Superior temporal gyrus (tissue), 1 donor: Measurements from ENCODE around the gene CASP1.
"Not testable (repeated sequence)": the region's sequence is repeated elsewhere in the genome, so short reads cannot be mapped to it uniquely, and the experiment has no call there.

ENCODE experiments used
- DNase-seq: peaks from one replicate; pipeline ENCODE4 v3.0.0-alpha.2; 2016; ENCODE audit errors: extremely low spot score

The CASP1 gene

DNA sequence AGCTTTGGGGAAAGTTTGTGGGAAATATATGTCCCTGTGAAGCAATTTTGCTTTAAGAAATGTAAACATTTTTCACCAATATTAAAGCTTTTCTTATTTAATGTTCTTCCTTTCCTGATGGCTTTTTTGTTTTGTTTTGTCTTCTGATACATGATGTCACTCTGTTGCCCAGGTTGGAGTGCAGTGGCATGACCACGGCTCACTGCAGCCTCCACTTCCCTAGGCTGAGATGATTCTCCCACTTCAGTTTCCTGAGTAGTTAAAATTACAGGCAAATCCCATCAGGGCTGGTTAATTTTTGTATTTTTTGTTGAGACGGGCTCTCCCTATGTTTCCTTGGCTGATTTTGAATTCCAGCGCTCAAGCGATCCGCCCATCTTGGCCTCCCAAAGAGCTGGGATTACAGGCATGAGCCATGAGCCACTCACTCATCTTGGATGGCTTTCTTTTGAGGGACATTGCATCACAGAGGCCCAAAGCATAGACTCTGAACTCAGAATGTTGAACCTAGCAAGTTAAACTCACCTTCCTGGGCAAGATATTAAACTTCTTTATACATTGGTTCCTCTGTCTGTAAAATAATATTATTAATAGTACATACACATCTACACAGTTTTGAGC, 10.8 kb upstream of the CASP1 start:
- DNase-seq: no peak

DNA sequence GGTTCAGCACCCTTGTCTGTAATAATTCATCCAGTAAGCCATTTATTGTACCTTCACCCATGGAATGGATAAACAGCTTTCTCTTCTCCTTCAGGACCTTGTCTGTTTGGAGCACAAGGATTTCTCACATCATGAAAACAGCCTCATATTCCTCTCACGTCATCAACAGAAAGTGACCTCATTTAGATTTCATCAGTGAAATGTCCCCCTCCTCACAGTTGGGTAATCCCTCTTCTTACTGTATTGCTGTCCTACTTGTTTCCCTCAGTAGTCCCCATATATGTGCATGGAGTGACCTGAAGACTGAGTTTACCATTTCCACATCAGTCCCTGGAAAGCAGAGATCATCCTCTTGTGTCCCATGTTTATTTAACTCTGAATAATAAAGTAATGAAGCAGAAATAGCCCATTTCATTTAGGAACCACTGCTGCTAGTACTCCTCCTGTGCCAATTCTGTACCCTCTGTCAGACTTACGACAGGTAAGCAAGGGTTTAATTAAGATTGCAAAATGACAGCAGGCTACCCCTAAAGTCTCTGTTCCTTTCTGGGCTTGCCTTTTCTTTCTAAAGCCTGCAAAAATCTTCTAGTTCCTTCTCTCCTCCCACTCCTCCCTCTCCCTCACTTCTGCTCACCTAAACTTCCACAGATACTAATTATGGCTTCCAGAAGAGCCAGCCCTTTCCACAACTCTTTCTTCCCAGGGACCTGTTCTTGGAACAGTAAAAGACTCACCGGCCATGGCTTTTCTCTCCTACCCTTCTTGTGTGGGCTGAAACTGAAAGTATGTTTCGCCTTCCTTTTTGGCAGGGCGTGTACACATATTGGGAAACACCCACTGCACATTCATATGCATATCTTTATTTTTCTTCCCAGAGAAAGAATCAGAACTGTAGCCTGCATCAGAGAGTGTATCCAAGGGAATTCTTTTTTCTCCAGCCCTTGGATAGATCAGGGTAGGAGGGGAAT, 9.9 kb upstream of the CASP1 start, which contains the start of gene CARD16:
Gene CARD16, minus strand, starts transcription at position 779 of the 968 bp plus-strand sequence. Its CDS starts 38 bp downstream, at position 741.
- DNase-seq: not testable (repeated sequence)

GRCh38 chr11:105042178-105042577, 7.2 kb upstream of the CASP1 start:
- DNase-seq: no peak

- DNase-seq: no peak
Observed at GRCh38 chr11:105040703-105041102, 5.8 kb upstream of the CASP1 start.

GRCh38 chr11:105034388-105034787, 556 bp downstream of the CASP1 start:
- DNase-seq: not testable (repeated sequence)

DNA sequence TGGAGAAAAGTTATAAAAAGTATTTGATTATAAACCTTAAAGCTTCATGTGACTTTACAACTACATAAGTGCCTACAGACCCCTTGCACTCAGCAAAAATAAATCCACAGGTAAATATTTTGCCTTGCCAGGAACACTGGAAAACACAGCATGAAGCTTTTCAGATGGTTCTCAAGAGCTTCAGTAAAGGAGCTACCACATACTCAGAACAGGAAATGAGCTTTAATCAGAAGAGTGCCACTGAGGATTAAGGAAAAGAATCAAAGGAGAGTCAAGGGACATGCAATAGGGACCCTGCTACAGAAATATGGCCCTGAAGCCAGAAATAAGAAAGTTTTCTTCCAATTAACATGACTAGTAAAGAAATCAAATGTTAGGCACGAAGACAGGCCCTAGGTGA, 1.2 kb downstream of the CASP1 start:
- no peak for DNase-seq

- no peak for DNase-seq
Observed at GRCh38 chr11:105033343-105033742, 1.6 kb downstream of the CASP1 start.

DNA sequence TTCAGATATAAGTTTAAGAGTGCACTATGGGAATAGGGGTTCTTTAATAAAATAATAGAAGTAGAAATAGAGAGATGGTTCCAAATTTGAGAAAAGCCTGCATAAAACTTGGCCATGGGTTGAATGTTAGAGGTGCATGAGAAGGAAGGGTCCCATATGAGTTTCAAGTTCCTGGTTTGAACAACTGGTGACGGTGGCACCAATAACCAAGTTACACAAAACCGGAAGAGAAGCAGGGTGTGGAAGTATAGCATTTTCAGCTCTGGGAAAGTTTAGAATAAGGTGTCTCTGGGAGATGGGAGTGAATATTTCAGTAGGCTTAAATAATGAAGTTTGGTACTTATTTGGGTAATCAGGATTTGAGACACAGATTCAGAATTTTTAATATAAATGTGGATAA, 2.4 kb downstream of the CASP1 start:
- no peak for DNase-seq

GRCh38 chr11:105027678-105028077, 7.3 kb downstream of the CASP1 start:
- DNase-seq: no peak

GRCh38 chr11:105024394-105024793, 10.6 kb downstream of the CASP1 start:
- no peak for DNase-seq

GRCh38 chr11:105023003-105023402, 11.9 kb downstream of the CASP1 start, which contains the start of gene CASP5:
CASP5 (minus strand) TSS chr11:105023168; CDS start chr11:105023136, 32 bp downstream.
- no peak for DNase-seq

DNA sequence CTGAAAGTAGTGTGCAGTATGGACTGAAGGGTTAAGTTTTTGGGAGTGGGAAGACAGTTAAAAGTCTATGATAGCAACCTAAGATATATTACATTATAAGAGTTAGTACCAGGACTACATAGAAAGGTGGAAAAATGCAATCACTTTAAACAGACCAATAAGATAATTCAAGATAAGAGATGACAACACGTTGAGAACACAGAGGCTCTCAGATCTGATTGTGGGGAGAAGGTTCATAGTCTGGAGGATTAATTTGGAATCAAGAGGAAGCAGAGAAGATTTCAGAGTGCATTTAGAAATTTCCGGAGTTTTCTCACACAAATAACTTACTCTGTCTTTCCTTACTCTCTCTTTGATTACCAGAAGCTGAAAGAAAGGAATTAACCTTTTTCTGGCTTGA, 12.4 kb downstream of the CASP1 start:
- no peak for DNase-seq

DNA sequence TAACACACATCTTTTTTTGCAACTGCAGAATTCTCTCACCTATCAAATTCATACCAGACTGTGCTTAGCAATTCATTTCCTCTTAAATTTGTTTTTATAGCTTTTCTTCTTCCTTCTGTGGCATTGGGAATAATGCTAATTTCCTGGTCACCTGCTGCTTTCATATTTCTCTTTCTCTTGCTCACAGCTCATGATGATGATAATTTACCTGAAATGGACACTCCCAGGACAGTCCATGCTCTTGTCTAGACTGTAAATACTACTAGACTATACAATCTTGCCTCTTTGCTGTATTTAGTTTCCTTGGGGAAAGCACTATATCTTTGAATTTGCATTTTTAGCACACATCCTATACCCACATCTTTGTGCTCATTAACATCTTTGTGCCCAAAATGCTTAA, 27.5 kb downstream of the CASP1 start:
- no peak for DNase-seq

DNA sequence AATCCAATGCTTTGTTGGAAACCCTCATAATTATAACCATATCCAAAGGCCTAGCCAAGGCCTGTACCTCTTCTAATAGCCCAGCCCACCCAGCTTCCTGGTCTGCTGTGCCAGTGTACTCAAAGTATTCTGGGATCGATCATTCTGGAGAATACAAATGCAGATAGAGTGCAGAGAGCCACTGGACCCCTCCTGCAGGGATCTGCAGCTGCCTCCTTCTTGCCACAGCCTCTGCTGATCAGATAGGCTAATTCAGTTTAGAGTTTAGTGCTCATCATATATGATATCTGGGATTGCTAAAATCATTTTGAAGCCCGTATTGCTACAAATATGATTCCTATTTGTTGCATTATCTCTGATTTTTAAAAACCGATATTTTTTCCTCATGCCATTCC, 29.5 kb downstream of the CASP1 start:
- DNase-seq: no peak

- no peak for DNase-seq
Observed at GRCh38 chr11:105004021-105004420, 30.9 kb downstream of the CASP1 start.

- no peak for DNase-seq
Observed at GRCh38 chr11:105003151-105003550, 31.8 kb downstream of the CASP1 start.

DNA sequence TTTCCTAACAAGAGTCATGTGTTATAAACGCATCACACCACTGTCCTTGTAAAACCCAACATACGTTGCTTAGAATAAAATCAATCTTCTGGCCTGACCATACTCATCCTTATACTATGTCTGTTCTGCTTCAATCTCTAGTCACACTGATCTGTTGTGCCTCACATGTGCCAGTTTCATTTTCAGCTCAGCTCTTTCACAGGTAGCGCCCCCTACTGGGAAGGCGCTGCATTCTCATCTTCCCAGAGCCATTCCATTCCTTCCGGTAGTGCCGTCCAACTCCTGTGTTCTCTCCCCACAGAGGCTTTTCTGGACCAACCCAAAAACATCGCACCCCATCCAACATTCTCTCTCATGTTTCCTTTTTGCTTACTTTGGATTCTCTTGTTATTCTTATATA, 34.1 kb downstream of the CASP1 start:
- DNase-seq: no peak

- no peak for DNase-seq
Observed at GRCh38 chr11:105000167-105000566, 34.8 kb downstream of the CASP1 start.

DNA sequence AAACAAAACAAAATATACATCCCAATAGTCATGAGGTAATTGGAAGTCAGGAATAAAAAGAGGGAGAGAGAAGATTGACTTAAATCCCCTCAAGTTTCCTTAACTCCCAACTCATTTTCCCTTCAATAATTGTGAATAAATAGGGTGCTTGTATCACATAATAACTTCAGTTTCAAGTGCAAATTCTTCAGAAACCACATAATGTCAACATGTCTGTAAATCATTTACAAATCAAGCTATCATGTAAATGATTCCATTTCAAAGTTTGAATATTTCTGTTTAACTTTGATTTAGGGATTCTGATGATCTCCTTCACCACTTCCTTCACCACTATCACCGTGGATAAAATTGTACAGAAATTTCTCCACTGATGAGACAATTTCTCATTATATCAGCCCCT, 35.2 kb downstream of the CASP1 start:
- DNase-seq: no peak

DNA sequence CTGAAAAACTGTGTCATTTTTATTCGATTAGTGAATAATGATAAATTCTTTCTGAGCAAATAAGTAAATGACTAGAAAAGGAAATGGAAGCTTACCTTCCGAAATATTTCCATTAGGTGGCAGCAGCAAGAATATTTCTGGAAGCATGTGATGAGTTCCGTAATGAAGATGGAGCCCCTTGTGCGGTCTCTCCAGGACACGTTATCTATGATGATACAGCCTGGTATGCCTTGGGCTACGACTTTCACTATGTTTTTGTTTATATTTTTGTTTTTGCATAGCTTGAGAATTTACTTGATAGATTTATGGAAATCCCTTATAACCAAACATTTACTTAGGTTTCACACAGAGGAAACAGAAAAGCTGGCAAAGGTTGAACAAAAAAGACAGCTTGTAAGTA, 37.7 kb downstream of the CASP1 start:
- DNase-seq: no peak

GRCh38 chr11:104995001-104995408, 39.9 kb downstream of the CASP1 start:
- no peak for DNase-seq

GRCh38 chr11:104992781-104993180, 42.2 kb downstream of the CASP1 start:
- DNase-seq: no peak

- no peak for DNase-seq
Observed at GRCh38 chr11:104991994-104992393, 43.0 kb downstream of the CASP1 start.
